B cell (primary cell): ENCODE measurements around the gene RAB3B. TPM values are rescaled to one million over a fixed set of nuclear protein-coding genes. Genes with fewer than 3 reads are reported as not detected.

ENCODE experiments used
- ATAC-seq: fragments of 200-7000 bp; cut with Tn5 transposase; one replicate; pipeline ENCODE4 v1.10.0; 2021; ENCODE audit warnings: low read depth, mild to moderate bottlenecking, moderate number of reproducible peaks, moderate library complexity
- CTCF ChIA-PET: fragments of 350-600 bp; sonication (Branson Sonifier 250); formaldehyde crosslinking; loops from one replicate; lab custom pipeline; 2021; ENCODE audit warnings: antibody characterized with exemption, inconsistent platforms; lab: Charles Lee
- POLR2A ChIA-PET: fragments of 350-600 bp; sonication (Branson Sonifier 250); formaldehyde crosslinking; loops from one replicate; lab custom pipeline; 2021; ENCODE audit warnings: antibody characterized with exemption; lab: Charles Lee
- DNase-seq: peaks from one replicate; pipeline ENCODE4 v3.0.0; 2013
- H2AFZ ChIP-seq: 2 replicates; pipeline ENCODE4 v1.6.1; 2012; ENCODE audit warnings: mild to moderate bottlenecking, low read depth, low read length; ENCODE audit not compliant: insufficient read depth, poor library complexity, severe bottlenecking
- H3K27ac ChIP-seq, 2 donors: 1 replicate in 1 of 2; 2 replicates in 1 of 2; pipeline ENCODE4 v1.5.1; 2012 to 2013; ENCODE audit warnings: low read length in 2 of 2, mild to moderate bottlenecking in 2 of 2, moderate library complexity in 1 of 2
- H3K27me3 ChIP-seq, 4 experiments: fragments of 200-600 bp in 1 of 4; sonication (generic) in 1 of 4; replicated peaks in 1 of 4; 1 replicate in 2 of 4; 2 replicates in 2 of 4; pipeline versions ENCODE4 v1.6.1 to v1.7.0; 2013 to 2016; ENCODE audit warnings: low read length in 3 of 4, mild to moderate bottlenecking in 2 of 4, mixed read lengths in 1 of 4, moderate library complexity in 1 of 4; ENCODE audit not compliant: insufficient read depth in 4 of 4, control insufficient read depth in 3 of 4; ENCODE audit errors: control extremely low read depth in 1 of 4
- H3K36me3 ChIP-seq, 2 experiments: replicated peaks in 1 of 2; 1 replicate in 1 of 2; 2 replicates in 1 of 2; pipeline versions ENCODE4 v1.6.1 to v1.7.1; 2013; ENCODE audit warnings: low read length in 1 of 2; ENCODE audit not compliant: insufficient read depth in 2 of 2, control insufficient read depth in 1 of 2; ENCODE audit errors: control extremely low read depth in 1 of 2, extremely low read depth in 1 of 2
- H3K4me1 ChIP-seq, 2 donors: fragments of 200-600 bp in 1 of 2; sonication (generic) in 1 of 2; 1 replicate in 1 of 2; 2 replicates in 1 of 2; pipeline versions ENCODE4 v1.5.1 to v1.6.1; 2013 to 2017; ENCODE audit warnings: low read length in 2 of 2; ENCODE audit not compliant: control insufficient read depth in 2 of 2, insufficient read depth in 2 of 2
- H3K4me2 ChIP-seq: replicated peaks from 2 replicates; pipeline ENCODE3; 2012; ENCODE audit warnings: mild to moderate bottlenecking, low read depth, low read length; ENCODE audit not compliant: poor library complexity, severe bottlenecking
- H3K4me3 ChIP-seq, 5 experiments: fragments of 200-600 bp in 1 of 5; sonication (generic) in 1 of 5; 1 replicate in 3 of 5; 2 replicates in 2 of 5; pipeline versions ENCODE4 v1.5.1 to v1.7.0; 2011 to 2016; ENCODE audit warnings: low read length in 4 of 5, mild to moderate bottlenecking in 4 of 5, low read depth in 2 of 5, control low read depth in 1 of 5, moderate library complexity in 1 of 5; ENCODE audit not compliant: insufficient read depth in 1 of 5; ENCODE audit errors: control extremely low read depth in 1 of 5, extremely low read depth in 1 of 5
- H3K79me2 ChIP-seq: fragments of 200-600 bp; sonication (generic); one replicate; pipeline ENCODE4 v1.6.0; 2016; ENCODE audit warnings: low read length; ENCODE audit not compliant: control insufficient read depth, insufficient read depth
- H3K9ac ChIP-seq: fragments of 200-600 bp; sonication (generic); 2 replicates; pipeline ENCODE4 v1.6.1; 2017; ENCODE audit warnings: mild to moderate bottlenecking, low read length, moderate library complexity
- H3K9me3 ChIP-seq, 3 donors: one replicate each; pipeline versions ENCODE4 v1.6.1 to v1.7.1; 2013; ENCODE audit warnings: low read length in 2 of 3; ENCODE audit not compliant: control insufficient read depth in 2 of 3, insufficient read depth in 1 of 3; ENCODE audit errors: control extremely low read depth in 1 of 3
- H4K20me1 ChIP-seq: 2 replicates; pipeline ENCODE4 v1.6.0; 2012; ENCODE audit warnings: mild to moderate bottlenecking, low read length; ENCODE audit not compliant: insufficient read depth, control insufficient read depth, poor library complexity, severe bottlenecking
- H3K27ac Mint-ChIP-seq: one replicate; pipeline ENCODE4 v1.8.0; 2021; ENCODE audit warnings: mixed read lengths
- H3K27me3 Mint-ChIP-seq: one replicate; pipeline ENCODE4 v1.8.0; 2021; ENCODE audit warnings: mixed read lengths
- H3K4me1 Mint-ChIP-seq: one replicate; pipeline ENCODE4 v1.8.0; 2021; ENCODE audit warnings: mixed read lengths
- H3K4me3 Mint-ChIP-seq: one replicate; pipeline ENCODE4 v1.8.0; 2021; ENCODE audit warnings: mixed read lengths
- H3K9me3 Mint-ChIP-seq: one replicate; pipeline ENCODE4 v1.8.0; 2022; ENCODE audit warnings: mixed read lengths; ENCODE audit not compliant: insufficient read depth
- EZH2 ChIP-seq: IDR thresholded peaks from 2 replicates; pipeline ENCODE4 v1.6.1; 2012; ENCODE audit warnings: borderline replicate concordance, low read depth, mild to moderate bottlenecking, moderate library complexity, low read length; ENCODE audit not compliant: insufficient read depth, poor library complexity, severe bottlenecking
- WGBS: methylation state at CpG from one replicate; pipeline ENCODE4 v1.1.5; 2013; ENCODE audit warnings: missing lambda C conversion rate; ENCODE audit not compliant: insufficient coverage; 5-methylcytosine and 5-hydroxymethylcytosine counted together
- intact Hi-C: fragments of 100-400 bp; cut with micrococcal nuclease; formaldehyde crosslinking; loops from one replicate; pipeline ENCODE4 v1.10.0; 2022
- polyA plus RNA-seq: library from polyadenylated mRNA; depleted of rRNA; stranded (reverse); fragments of >200 nt; gene quantifications from 2 replicates; pipeline ENCODE4 v1.2.3, GENCODE V29; 2012
- total RNA-seq, 2 donors: library from RNA; stranded (reverse); fragments of 120-200 nt in 1 of 2; gene quantifications; 1 replicate in 1 of 2; 2 replicates in 1 of 2; pipeline versions ENCODE4 v1.2.3 to v1.2.4, GENCODE V29; 2013 to 2022
- TF ChIP-seq, protein P1 (sequence below): fragments of 200-600 bp; IDR thresholded peaks from one replicate; pipeline ENCODE4 v1.8.0; 2022; ENCODE audit warnings: antibody characterized with exemption, mild to moderate bottlenecking

Gene RAB3B
- total and polyA plus RNA-seq, 2 donors (not counting 1 experiment from before 2014, with no cell fraction given) = 0.02 TPM; not detected in 1

- Histone ChIP-seq H3K4me3 (no peak overlapping the region), H3K36me3 (no peaks in the 10 kb centered on the region), H4K20me1 (no peaks in the 10 kb centered on the region), H3K27ac (no peak overlapping the region), H2AFZ (no peak overlapping the region), H3K27me3 (peaks cover 0 to 3% (median 0%) of the 10 kb centered on the region in 4 experiments), H3K9me3 (no peaks in the 10 kb centered on the region), H3K79me2 (no peaks in the 10 kb centered on the region), H3K4me2 (no peak overlapping the region), H3K9ac (no peak overlapping the region), H3K4me1 (no peaks in the 10 kb centered on the region)
- no peaks in the 10 kb centered on the region for H3K9me3 Mint-ChIP-seq
- H3K4me3 Mint-ChIP-seq = no peak overlapping the region
- no peak for TF ChIP-seq EZH2
- TF ChIP-seq, protein P1, sequence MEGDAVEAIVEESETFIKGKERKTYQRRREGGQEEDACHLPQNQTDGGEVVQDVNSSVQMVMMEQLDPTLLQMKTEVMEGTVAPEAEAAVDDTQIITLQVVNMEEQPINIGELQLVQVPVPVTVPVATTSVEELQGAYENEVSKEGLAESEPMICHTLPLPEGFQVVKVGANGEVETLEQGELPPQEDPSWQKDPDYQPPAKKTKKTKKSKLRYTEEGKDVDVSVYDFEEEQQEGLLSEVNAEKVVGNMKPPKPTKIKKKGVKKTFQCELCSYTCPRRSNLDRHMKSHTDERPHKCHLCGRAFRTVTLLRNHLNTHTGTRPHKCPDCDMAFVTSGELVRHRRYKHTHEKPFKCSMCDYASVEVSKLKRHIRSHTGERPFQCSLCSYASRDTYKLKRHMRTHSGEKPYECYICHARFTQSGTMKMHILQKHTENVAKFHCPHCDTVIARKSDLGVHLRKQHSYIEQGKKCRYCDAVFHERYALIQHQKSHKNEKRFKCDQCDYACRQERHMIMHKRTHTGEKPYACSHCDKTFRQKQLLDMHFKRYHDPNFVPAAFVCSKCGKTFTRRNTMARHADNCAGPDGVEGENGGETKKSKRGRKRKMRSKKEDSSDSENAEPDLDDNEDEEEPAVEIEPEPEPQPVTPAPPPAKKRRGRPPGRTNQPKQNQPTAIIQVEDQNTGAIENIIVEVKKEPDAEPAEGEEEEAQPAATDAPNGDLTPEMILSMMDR = no peak
- intact Hi-C loops = no loop called here
- POLR2A ChIA-PET = no interaction called here
- H3K27me3 Mint-ChIP-seq = peaks cover 14% of the 10 kb centered on the region
- H3K4me1 Mint-ChIP-seq = no peaks in the 10 kb centered on the region
- no peak overlapping the region for H3K27ac Mint-ChIP-seq
- CTCF ChIA-PET = no interaction called here
- no peak for ATAC-seq
- no peak for DNase-seq
These were observed 60.2 kb downstream of the RAB3B start for GRCh38 chr1:51930329-51930728.

DNA sequence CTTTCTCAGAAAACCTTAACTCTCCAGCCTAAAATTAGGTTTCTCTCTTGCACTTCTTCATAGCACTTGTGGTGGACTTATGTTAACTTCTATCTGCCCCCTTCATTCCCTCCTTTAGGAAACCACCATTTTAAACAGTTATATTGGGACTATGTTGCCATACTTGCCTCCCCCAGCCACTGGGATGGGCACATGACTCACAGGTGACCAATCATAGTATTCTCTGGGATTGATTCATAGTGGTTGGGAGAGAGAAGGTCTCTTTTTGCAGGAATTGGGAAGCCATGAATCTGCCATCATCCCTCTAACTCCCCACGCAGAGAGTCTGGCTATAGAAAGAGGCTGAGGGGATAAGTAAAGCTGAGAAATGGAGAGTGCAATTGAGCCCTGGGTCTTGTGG is 61.6 kb downstream of the RAB3B start:
- Histone ChIP-seq H4K20me1 (no peaks in the 10 kb centered on the region), H3K27ac (no peak overlapping the region), H3K79me2 (no peaks in the 10 kb centered on the region), H3K4me1 (no peaks in the 10 kb centered on the region), H3K9me3 (no peaks in the 10 kb centered on the region), H3K4me2 (no peak overlapping the region), H2AFZ (no peak overlapping the region), H3K36me3 (no peaks in the 10 kb centered on the region), H3K27me3 (peaks cover 0 to 3% (median 0%) of the 10 kb centered on the region in 4 experiments), H3K9ac (no peak overlapping the region), H3K4me3 (no peak overlapping the region)
- ChIA-PET CTCF (no interaction called here), POLR2A (no interaction called here)
- Mint-ChIP-seq H3K4me1 (no peaks in the 10 kb centered on the region), H3K9me3 (no peaks in the 10 kb centered on the region), H3K27ac (no peak overlapping the region), H3K27me3 (peaks cover 14% of the 10 kb centered on the region), H3K4me3 (no peak overlapping the region)
- TF ChIP-seq EZH2 = no peak
- TF ChIP-seq, protein P1 = no peak
- WGBS = no CpG with 5 or more reads among the region's 1 CpG
- intact Hi-C loops = no loop called here
- ATAC-seq = no peak
- no peak for DNase-seq
